GM19193 (cell line): Measurements from ENCODE around the gene INCENP.

Experiments
- POLR2A ChIP-seq: IDR thresholded peaks from 4 replicates; pipeline ENCODE4 v1.6.1; 2011; ENCODE audit not compliant: insufficient read depth, insufficient read length; ENCODE audit errors: extremely low read depth

INCENP gene

DNA sequence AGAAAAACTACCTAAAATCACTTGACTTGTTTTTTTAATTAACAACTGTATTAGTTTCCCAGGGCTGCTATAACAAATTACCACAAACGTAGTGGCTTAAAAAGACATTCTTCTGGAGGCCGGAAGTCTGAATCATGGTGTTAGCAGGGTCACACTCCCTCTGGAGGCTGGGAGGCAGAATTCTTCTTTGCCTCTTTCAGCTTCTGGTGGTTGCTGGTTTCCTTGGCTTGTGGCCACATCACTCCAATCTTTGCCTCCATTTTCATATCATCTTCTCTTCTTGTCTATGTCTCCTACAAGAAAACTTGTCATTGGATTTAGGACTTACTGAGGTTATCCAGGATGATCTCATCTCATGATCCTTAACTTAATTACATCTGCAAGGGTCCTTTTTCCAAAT is 7.4 kb upstream of the INCENP start:
- TF ChIP-seq POLR2A = no peak

DNA sequence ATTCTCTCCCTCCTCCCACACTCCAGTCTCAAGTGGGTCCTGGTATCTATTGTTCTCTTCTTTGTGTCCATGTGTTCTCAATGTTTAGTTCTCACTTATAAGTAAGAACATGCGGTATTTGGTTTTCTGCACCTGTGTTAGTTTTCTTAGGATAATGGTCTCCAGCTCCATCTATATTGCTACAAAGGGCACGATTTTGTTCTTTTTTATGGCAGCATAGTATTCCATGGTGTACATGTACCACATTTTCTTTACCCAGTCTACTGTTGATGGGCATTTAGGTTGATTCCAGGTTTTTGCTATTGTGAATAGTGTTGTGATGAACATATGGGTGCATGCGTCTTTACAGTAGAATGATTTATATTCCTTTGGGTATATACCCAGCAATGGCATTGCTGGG is 4.2 kb upstream of the INCENP start:
- TF ChIP-seq POLR2A = no peak

DNA sequence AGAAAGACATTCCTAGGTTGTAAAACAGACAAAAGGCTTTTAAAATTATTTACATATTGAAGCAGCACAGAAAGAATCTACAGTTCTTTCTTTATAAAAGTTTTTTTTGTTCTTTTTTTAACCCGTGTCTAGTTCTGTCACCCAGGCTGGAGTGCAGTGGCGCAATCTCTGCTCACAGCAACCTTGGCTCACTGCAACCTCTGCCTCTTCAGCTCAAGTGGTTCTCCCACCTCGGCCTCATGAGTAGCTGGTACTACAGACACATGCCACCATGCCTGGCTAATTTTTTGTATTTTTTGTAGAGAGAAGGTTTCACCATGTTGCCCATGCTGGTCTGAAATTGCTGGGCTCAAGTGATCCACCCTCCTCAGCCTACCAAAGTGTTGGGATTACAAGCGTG is 3.8 kb upstream of the INCENP start:
- no peak for TF ChIP-seq POLR2A

DNA sequence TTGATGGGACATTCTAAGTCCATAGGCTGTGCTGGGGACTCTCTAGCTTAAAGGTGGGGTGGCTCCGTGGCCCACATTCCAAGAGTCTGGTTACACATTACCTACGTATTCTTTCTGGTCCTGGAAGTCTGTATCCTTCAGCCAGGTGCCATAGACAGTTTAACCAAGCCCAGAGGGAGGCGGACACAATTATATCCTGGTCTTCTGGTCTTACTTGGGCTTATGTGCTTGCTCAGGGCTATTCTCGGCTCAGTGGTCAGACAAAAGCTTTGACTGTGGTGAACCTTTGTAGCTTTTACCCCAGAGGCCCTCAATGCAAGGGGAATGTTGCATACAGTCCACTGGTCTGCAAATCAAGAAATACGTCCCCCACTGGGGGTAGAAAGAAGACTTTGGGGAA is 3.4 kb upstream of the INCENP start:
- TF ChIP-seq POLR2A = no peak

DNA sequence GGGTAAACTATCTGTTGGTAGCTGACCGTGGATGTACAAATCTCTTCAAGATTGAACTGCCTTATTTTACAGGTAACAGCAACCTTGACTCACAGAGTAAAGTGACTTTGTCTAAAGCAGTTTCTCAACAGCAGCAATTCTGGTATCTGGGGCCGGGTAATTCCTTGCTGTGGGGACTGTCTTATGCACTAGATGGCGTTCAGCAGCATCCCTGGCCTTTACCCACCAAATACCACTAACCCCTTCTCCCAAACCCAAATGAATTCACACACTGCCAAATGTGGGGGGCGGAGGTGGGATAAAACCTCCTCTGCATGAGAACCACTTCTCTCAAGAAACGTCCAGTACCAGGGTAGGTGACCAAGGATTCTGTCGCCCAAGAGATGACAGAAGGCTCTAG is 1.7 kb upstream of the INCENP start:
- no peak for TF ChIP-seq POLR2A

DNA sequence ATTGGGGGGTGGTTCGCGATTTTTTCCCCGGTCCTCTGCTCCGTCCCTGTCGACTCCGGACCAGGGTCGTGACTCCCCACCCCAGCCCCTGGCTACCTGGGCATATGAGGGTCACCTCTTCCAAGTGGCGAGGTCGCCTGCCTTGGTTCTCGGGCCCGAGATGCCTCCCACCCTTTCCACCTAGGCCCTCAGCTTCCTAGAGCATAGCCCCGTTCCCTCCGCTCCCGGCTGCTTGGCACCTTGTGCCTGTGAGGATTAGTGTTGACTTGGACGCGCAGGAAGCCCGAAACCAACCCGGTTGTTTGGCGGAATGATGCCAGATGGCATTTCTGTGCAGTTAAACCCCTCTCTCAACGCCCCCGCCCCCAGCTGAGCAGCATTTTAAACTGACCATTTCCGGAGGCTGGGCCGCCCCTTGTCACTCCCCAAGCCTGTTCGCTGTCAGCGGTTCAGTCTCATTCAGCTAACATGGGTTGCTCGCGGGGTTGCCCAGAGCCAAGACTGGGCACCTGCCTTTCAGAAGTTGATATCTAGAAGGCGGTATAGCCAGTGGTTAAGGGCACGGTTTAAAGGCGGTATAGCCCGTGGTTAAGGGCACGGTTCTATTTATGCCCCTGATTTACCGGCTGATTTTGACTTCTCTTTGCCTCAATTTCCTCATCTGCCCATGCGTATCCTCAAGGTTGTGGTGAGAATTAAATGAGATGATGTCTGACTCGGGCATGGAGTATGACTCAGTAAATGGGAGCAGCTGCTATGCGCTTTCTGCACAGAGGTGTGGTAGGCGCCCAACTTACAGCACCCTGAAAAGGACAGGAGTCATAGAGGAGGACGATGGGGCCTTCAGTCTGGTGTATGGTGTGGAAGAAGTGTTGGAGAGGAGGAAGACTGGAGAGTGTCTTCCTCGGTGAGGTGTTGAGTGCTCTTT is 639 bp downstream of the INCENP start:
- no peak for TF ChIP-seq POLR2A

DNA sequence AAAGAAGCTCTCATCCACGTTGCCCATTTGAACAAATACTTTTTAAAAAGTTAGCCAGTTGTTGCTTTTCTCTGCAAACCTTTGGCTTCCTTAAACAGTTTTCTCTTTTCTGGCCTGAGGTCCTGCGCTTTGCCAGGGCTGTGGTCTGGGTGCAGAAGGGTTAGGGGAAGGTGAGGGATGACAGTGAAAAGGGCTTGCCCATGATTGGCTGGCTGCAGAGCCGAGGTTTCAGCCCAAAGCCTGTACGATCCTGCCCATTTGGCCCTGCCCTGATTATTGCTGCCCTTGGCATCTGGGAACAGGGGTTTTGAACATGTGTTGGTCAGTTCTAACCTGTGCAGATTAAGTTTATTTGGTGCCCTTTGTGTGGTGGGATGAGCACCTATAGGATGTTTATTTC is 1.5 kb downstream of the INCENP start:
- no peak for TF ChIP-seq POLR2A

DNA sequence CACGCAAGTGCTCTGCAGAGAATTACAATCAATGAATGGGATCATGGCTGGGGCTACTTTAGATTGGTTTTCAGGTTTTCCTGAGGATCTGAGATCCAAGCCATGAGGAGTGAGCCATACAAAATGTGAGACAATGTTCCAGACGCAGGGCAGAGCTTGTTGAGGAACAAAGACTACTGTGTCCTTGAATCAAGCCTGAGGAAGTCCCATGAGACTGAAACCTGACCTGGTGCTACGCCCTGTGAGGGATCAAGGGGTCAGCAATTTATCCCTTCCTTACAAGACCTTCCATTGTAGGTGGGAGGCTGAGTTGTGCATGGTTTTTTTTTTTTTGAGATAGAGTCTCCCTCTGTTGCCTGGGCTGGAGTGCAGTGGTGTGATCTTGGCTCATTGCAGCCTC is 2.1 kb downstream of the INCENP start:
- TF ChIP-seq POLR2A = no peak

DNA sequence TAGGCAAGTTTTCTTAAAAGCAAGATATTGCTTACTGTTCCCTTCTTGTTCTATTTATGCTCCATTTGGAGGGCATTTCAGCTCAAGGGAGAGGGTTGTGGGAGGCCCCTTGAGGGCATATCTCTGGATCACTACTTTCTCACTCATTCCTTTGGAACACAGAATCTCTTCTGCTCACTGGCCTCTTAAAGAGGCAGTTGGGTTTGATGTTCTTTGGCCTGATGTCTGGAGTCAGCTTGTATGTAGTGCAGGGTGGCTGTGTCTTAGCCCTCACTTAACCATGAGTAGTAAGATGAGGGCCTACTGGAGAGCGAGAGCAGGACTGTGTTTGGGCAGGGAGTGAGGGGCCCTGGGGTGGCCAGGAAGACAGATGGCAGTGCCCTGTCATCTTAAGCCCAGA is 3.6 kb downstream of the INCENP start:
- TF ChIP-seq POLR2A = no peak

DNA sequence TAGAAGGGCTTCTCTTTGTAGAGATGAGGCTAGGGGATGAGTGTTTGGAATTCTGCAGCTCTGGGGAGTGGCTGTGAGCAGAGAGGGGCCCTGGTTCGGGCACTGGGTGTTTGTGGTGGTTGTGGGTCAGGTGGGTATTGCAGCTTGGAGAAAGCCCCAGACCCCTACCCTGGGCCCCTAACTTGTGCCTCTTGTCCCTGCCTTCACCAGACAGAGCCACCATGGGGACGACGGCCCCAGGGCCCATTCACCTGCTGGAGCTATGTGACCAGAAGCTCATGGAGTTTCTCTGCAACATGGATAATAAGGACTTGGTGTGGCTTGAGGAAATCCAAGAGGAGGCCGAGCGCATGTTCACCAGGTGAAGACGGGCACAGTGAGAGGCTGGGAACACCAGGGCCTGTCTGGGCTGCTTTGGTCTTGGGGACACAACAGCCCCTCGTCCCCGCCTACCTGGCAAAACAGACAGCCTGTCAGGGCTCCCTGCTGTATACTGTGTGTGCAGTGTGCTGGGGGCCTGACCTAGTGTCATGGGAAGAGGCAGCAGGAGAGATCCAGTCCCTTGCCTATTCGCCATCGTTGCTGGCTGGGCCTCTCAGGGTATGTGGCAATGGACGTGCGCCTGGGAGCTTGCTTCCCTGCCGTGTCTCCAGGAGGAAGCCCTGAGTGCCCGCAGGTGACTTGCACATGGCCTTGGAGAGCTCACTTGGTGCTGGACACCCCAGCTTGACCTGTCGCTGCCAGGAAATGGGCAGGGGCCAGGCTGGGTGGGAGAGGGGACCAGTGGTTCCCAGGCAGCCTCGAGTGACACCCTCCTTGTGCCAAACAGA is 4.3 kb downstream of the INCENP start:
- TF ChIP-seq POLR2A = no peak

DNA sequence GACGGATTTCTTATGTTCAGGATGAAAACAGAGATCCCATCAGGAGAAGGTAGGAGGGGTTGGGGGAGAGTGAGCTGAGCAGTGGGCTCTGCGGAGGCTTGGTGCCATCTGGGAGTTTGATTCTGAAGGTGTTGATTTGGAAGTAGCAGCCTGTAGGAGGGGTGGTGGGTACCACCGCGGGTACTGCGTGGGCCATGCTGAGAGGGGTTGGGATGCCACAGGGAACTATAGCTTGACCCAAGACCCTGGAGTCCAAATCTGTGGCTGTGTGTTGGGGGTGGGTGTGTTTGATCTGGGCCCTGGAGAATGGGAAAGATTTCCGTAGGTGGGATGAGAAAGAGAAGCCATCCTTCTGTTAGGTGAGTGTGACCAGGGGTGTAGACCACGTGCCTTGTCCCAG is 5.0 kb downstream of the INCENP start:
- no peak for TF ChIP-seq POLR2A

DNA sequence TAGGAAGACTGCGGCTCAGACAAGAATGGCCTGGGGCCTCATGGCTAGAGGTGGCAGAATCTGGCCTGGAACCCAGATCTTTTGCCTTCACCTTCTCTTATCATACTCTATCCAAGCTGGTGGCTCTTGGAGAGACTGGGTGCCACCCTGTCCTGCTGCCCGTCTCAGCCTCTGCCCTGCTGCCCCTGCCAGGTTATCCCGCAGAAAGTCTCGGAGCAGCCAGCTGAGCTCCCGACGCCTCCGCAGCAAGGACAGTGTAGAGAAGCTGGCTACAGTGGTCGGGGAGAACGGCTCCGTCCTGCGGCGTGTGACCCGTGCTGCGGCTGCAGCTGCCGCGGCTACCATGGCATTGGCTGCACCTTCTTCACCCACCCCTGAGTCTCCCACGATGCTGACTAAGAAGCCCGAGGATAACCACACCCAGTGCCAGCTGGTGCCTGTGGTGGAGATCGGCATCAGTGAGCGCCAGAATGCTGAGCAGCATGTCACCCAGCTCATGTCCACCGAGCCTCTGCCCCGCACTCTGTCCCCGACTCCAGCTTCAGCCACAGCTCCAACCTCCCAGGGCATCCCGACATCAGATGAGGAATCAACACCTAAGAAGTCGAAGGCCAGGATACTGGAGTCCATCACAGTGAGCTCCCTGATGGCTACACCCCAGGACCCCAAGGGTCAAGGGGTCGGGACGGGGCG is 5.9 kb downstream of the INCENP start:
- no peak for TF ChIP-seq POLR2A

DNA sequence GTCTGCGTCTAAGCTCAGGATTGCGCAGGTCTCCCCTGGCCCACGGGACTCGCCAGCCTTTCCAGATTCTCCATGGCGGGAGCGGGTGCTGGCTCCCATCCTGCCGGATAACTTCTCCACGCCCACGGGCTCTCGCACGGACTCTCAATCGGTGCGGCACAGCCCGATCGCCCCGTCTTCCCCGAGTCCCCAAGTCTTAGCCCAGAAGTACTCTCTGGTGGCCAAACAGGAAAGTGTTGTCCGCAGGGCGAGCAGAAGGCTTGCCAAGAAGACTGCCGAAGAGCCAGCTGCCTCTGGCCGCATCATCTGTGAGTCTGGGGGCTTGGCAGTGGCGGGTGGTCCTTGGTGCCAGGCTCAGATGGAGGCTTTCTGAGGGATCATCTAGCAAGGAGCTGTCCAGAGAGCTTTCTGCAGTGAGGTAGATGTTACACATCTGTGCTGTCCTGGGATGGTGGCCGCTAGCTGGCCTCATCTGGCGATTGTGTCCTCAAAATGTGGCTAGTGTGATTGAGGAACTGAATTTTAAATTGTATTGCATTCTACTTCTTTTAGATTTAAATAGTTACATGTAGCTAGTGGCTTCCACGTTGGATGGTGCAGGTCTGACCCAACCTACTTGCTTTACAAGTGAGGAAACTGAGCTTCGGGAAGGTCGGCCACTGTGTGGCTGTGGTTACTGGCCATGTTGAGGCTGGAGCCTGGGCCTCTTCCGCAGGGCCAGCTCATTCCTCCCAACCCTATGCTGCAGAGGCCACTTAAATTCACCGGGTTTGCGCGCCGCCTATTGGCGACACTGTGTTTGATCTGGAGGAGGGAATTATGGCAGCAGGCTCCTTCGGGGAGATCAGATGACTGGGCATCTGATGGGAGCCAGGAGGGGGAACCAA is 6.7 kb downstream of the INCENP start:
- TF ChIP-seq POLR2A = no peak

DNA sequence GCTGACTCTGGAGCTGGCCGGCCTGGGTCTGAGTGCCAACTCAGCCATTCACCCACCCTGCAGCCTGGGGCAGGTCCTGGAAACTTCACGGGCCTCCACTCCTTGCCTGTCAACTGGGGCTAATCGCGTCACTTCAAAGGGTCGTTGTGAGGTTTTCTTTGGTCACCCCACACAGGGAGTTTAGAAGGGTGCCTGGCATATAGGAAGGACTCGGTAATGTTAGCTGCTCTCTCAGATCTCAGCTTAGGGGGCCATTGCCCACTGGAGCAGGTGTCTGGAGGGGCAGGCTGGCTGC is 7.3 kb downstream of the INCENP start:
- no peak for TF ChIP-seq POLR2A
